Mesangial cell (primary cell): ENCODE measurements around the gene TBC1D3H. TPM values are rescaled to one million over a fixed set of nuclear protein-coding genes. Genes with fewer than 3 reads are reported as not detected.

Experiments
- total RNA-seq: library from RNA; depleted of rRNA; stranded (reverse); fragments of >200 nt; gene quantifications from 2 replicates; pipeline ENCODE4 v1.2.3, GENCODE V29; 2015

Gene TBC1D3H
- not detected in 2 replicates for total RNA-seq

GRCh38 chr17:36388385-36389245, at the start of gene TBC1D3H:
Gene TBC1D3H, minus strand, starts transcription at chr17:36388435. Its CDS starts 1,540 bp downstream, at chr17:36386895.

Other genes starting within 250 kb of the TBC1D3H start
- gene TBC1D3B, start 211.8 kb downstream of the TBC1D3H start, total RNA-seq = 1.8 TPM in 1 of 2 replicates, not detected in the other
- gene CCL3L1, start 191.7 kb downstream of the TBC1D3H start, total RNA-seq = not detected in 2 replicates
- gene CCL4L2, start 177.4 kb downstream of the TBC1D3H start, total RNA-seq = not detected in 2 replicates
- 2.5 TPM in 1 of 2 replicates, not detected in the other for gene TBC1D3I, start 123.9 kb downstream of the TBC1D3H start, total RNA-seq
- gene TBC1D3G, start 64.6 kb downstream of the TBC1D3H start, total RNA-seq = not detected in 2 replicates
- 33.5 and 38.1 TPM in 2 replicates for gene ZNHIT3, start 98.2 kb upstream of the TBC1D3H start, total RNA-seq
- gene MYO19, start 146.4 kb upstream of the TBC1D3H start, total RNA-seq = 48.7 and 95.5 TPM in 2 replicates
- gene PIGW, start 146.6 kb upstream of the TBC1D3H start, total RNA-seq = 4.6 and 9.9 TPM in 2 replicates
- 24.9 and 36.0 TPM in 2 replicates for gene GGNBP2, start 156.5 kb upstream of the TBC1D3H start, total RNA-seq
- gene DHRS11, start 203.4 kb upstream of the TBC1D3H start, total RNA-seq = 10.6 and 10.8 TPM in 2 replicates
- 5.5 and 11.1 TPM in 2 replicates for gene MRM1, start 213.1 kb upstream of the TBC1D3H start, total RNA-seq